DMS53 treated with DMSO at 0.1 percent for 48 hours (cell line): ENCODE measurements around the gene TCL1B.
A peak's percentile ranks its signal among the peaks of the same experiment; 100 is the strongest.

Experiments used
- DNase-seq: peaks from one replicate; lab custom pipeline; 2025; ENCODE audit not compliant: unreplicated experiment; lab: John Stamatoyannopoulos, UW

The TCL1B gene

DNA sequence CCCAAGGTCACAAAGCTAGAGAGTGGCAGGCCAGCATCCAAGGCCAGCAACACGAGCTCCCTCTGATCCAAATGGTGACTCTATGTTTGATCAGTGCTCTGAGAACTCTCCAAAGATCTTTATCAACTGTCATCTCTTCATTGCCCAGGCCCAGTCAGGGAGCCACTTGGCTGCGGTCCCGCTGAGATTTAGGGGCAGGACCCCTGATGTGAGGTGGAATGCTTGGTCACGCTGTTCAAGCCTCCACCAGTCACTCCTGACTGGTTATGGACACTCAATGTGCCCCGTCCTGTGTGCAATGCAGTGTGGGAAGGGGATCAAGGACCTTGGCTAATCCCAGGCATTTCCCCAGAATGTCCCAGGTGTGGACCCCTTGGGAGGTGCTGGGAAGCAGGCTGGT is 19.8 kb upstream of the TCL1B start:
- DNase-seq = no peak

DNA sequence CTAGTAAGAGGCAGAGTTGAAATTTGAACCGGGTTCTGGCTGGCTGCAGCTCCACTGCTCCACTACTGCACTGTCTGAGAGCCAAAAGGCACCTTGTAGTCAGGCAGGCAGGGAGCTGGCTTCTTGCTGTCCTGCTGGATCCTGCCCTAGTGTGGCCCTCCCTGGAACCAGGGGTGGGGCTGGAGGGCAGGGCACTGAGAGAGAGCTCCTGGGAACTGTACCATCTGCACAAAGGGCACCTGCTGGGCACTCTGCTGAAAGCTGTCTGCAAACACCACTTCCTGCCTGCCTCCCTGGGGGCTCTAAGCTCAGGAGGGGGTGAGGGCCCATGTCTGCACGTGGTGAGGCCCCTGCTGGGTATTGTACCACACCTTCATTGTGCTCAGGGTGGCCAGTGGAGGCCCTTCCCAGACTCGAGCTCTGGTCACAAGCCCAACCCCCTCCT is 19.0 kb upstream of the TCL1B start:
- DNase-seq = peak; percentile 83

DNA sequence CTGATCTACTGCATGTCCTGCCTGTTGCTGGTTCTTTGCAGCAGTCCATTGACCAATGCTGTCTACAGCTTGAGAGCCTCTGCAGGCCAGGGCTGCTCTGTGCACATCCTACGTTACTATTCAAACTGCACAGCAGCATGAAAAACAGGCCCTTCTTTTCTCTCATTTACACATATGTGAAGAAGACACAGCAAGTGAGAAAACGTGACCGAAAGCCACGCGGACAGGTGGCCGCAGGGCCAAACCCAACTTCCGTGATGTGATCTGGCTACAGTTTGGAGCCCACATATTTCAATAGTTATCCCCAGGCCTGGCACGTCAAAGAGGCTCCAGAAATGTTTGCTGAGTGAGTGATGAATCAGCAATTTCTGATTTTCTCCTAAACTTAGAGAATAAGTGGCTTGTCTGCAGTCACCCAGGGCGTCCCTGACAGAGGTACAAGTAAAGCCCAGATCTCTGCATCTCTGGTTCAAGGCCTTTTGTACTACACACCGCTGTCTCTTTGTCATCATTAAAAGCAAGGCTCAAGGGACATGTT is 17.9 kb upstream of the TCL1B start:
- no peak for DNase-seq

DNA sequence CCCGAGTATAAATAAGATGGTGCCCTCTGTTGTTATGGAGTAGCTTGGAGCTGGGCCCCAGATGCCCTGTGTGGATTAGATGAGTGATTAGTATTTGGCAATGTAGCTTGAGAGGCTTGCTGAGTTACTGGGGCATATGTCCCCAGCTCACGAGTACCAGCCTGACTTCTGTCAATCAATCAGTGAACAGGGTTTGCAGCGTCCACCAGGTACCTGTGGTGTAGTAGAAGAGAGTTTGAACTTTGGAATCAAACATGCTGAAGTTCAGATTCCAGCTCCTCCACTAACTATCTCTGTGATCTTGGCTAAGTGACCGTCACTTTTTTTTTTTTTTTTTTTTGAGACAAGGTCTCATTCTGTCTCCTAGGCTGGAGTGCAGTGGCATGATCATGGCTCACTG is 11.6 kb upstream of the TCL1B start:
- DNase-seq = no peak

DNA sequence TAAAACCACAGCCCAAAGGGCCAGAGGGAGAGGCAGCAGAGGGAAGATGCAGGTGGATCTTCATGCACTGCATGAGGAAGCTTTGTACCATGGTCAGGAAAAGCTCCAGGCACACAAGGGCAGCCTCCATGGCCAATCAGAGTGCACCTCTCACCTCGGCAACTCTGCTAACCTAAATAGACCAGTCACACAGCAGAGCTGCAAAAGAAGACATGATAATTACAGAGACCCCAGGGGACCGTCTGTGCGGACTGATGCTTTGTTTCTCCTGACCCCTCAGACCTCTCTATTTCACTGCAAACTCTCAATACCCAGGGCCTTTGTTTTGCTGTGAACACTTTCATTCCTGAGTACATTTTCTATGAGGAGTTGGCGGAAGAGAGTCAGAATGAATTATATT is 10.7 kb upstream of the TCL1B start:
- DNase-seq = no peak

DNA sequence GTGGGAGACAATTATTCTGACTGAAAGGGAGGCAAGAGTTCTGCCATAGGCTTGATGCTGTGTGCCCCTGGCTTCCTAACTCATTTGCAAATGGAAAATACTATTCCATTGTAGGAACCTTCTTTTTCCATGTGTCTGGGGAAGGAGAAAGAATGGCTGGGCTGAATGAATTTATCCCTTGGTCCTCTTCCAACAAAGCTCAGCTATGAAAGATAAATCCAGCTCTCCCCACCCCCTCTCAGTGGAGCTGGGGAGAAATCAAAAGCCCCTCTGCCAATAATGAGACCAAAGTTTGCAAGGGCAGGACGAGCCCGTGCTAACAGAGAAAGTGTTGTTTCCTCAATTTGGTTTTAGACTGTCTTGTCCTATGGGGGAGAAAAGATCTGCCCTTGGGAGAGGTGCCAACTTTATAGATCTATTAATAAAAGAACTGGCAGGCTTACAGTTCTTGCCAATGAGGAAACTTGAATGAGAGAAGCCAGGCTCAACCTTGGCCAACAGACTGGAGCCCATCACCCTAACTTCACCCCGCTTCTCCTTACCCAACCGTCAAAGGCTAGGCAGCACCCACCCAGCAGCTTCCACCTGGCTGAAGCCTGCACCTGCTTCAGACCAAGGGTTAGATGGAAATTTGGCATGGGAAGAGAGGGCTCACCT is 8.9 kb upstream of the TCL1B start:
- DNase-seq = no peak

DNA sequence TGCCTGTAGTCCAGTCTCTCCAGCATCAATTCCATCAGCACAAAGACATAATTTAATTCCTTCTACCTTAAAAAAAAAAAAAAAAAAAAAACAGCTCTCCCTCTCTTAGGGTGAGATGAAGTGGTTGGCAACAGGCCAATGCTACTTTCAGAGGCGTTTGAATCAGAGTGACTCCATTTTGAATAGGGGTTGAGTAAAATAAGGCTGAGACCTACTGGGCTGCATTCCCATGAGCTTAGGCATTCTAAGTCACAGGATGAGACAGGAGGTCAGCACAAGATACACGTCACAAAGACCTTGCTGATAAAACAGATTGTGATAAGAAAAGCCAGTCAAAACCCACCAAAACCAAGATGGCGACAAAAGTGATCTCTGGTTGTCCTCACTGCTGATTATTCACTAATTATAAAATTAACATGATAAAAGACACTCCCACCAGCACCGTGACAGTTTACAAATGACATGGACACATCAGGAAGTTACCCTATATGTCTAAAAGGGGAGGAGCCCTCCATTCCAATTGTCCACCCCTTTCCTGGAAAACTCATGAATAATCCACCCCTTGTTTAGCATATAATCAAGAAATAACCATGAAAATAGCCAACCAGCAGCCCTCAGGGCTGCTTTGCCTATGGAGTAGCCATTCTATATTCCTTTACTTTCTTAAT is 6.9 kb upstream of the TCL1B start:
- no peak for DNase-seq

DNA sequence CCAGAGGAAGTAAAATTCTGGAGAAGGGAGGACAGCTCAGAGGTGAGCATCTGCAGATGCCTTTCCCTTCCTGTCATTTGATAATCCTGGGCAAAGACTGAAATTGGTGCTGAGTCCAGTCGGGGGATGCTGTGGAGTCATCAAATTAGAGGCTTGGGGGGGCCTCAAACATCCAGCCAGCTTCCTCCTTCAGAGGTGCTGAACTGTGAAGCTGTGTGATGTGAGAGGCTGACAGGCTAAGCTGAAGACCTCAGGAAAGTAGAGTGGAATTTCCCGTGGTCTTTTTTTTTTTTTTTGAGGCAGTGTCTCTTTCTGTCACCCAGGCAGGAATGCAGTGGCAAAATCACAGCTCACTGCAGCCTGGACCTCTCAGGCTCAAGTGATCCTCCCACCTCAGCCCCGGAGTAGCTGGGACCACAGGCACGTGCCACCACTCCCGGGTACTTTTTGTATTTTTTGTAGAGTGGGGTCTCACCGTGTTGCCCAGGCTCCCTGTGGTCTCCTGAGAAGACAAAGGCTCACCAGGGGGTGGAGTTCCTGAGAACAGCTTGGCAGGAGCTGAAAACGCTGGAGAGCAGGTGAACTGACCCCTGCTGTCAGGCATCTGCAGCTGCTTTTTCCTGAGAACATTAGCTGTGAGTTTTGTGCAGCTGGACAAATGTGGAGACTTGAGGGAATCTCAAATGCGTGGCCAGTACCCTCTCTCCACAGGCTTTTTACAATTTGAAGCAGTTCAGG is 6.1 kb upstream of the TCL1B start:
- DNase-seq = peak; percentile 56

DNA sequence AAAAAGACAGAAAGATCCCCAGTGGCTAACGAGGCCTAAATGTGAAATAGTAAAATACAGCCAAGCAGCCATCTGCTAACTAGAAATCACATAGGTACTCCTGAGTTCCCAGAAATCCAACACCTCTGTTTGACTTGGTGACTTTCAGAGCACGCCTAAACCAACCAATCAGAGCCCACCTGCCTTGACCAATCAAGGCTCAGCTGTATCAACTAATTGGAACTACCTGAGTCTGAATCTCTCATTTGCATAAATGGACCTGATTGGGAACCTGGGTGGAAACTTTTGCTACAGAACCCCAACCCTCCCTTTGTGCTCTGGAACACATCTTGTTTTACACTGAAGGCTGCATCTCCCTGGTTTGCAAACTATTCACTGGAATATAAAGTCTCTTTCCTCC is 5.1 kb upstream of the TCL1B start:
- DNase-seq = no peak

DNA sequence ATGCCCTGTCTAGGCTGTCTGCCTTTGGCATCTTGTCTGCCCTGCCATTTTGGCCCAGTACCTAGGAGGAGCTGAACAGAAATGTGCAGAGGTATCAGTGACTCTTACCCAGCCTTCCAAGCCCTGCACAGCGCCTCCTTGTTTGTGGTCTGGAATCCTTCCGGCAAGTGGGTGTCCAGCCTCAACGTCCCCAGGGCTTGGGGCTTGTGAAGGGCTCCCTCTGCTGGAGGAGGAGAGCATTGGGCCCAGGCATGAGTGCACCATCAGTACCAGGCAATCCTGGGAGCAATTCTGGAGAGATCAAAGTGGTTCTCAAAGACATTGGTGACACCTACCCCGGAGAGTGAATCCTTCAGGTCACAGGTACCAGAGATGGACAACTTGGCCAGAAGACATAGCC is 2.4 kb upstream of the TCL1B start:
- no peak for DNase-seq

DNA sequence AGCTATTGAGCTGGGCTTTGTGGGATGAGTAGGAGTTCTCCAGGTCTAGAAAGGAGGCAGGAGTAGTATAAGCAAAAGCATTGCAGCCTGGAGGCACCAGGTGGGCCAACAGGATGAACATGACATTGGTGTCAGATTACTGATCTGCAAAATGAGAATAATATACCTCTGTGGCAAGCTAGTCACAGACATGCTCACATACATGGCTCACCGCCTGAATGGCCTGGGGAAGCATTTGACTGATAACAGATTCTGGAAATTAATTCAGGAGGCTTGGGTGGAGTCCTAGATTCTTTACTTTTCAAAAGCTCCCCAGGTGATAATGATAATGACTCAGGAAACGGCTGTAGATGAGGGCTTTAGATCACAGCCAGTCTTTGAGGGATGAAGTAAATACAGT is 709 bp downstream of the TCL1B start:
- no peak for DNase-seq

DNA sequence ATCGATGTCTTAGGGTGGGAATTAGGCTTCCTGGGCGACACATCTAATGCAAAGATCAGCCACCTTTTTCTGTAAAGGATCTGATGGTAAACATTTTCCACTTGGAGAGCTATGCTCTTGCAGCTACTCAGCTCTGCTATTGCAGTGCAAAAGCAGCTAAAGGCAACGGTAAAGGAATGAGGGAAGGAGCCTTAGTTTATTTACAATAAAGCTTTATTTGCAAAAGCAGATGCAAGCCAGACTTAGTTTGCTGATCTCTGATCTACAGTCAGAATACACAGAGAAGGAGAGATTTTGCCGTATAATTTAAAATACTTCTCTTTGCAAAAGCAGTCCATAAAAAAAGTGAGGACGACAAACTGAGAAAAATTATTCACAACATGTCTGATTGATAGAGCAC is 3.2 kb downstream of the TCL1B start:
- no peak for DNase-seq

DNA sequence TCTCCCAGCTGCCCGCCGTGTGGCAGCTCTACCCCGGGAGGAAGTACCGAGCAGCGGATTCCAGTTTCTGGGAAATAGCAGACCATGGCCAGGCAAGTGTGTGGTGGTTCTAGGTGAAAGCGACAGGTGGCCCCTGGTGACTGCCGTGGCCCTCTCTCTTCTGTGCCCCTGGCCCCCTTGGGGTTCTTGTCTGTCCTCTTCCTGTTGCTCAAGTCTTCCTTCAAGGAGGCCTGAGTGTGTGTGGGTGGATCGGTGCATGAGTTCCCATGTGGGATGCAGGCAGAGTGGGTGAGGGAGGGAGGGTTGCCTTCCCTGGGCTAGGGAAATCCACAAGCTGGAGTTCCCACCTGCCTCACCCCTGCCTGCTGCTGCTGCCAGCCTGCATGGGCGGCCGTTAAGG is 4.6 kb downstream of the TCL1B start:
- DNase-seq = no peak

DNA sequence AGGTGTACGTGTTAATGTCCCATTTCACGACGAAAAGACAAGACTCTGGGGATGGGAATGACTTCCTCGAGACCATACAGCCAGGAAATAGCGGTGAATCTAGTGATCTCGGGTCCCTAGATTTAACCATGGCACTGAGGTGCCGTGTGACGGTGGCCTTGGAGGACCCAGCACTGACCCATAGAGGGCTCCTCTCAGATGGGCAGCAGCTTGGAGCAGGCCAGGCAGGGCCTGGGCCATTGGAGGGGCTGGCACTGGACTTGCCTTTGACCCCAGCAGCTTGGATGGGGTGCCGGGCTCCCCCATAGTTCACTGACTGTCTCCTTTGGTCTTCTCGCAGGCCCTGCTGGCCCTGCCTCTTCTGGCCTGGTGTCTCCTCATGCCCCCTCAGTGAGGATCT is 5.4 kb downstream of the TCL1B start:
- no peak for DNase-seq

DNA sequence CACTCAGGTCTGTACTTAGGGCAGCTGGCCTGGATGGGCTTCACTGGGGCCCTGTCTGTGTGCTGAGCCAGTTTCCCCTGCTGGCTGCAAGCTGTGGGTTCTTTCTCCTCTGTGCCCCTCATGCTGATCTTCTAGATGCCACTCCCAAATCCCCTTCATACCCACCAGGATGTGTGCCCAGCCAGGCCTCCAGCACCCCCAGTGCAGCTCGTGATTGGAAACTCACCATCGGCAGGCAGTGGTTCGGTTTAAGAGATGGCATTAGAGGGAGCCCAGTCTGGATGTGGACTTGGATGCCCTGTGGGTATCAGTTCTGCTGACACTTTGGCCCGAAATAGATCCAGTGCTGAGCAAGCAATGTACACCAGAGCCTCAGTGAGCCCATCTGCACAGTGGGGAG is 5.9 kb downstream of the TCL1B start:
- no peak for DNase-seq

DNA sequence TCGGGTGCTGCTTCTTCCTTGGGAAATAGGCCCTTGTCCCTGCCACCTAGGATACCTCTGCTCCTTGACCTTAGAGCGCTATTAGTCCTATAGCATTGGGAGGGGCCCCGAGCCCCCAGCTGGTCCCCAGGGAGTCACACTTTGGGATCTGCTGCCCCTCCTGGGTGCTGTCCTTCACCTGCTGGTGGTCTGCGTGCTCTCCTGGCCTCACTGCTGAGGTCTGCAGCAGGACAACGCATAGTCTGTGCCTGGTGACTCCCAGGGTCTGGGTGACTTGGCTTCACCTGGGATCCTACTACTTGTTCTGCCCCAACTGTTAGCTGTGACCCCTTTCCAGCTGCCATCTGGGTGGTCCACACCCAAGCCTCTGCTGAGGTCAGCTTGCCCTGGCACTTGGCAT is 8.8 kb downstream of the TCL1B start:
- DNase-seq = no peak

DNA sequence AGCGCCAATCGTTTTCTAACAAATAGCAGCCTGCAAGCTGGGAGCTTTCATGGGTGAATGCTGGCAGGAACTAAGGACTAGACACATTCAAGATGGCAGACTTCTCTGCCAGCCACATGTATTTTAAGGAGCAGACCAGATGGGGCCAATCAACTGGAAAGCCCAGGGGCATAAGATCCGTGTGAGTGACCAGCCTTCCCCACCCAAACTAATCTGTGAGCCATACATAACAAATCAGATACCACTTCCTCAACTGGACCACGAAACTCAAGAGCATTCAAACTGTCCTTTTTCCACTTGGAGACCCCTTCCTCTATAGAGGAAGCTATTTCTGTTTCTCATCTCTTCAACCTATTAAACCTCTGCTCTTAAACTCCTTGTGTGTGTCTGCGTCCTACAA is 9.7 kb downstream of the TCL1B start:
- DNase-seq = no peak

DNA sequence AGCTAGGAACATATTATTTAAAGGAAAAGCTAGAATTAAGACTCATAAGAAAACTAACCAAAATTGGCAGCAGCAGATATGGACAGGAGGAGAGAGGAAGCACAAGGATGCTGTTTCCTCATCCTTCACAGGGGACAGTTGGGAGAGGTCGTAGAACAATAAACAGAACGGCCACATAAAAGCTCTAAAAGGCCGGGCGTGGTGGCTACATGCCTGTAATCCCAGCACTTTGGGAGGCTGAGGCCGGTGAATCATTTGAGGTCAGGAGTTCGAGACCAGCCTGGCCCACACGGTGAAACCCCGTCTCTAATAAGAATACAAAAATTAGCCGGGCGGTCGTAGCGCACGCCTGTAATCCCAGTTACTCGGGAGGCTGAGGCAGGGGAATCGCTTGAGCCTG is 10.5 kb downstream of the TCL1B start:
- DNase-seq = no peak

DNA sequence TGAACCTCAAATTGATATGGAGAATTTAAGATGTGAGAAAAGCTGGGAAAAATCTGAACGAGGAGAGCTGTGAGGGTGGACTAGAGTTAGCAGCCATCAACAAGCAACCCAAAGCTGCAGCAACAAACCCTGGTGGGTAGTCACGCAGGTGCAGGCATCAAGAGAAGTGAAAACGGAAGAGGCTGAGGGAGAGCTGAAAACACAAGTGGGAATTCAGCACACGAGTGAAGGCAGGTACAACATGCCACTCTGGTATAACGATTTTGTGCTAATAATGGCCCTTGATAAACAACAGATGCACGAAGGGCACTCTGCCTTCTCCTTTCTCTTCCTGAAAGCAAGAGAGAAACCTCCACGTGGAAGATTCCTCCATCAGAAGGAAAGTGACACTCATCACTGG is 11.5 kb downstream of the TCL1B start:
- no peak for DNase-seq

DNA sequence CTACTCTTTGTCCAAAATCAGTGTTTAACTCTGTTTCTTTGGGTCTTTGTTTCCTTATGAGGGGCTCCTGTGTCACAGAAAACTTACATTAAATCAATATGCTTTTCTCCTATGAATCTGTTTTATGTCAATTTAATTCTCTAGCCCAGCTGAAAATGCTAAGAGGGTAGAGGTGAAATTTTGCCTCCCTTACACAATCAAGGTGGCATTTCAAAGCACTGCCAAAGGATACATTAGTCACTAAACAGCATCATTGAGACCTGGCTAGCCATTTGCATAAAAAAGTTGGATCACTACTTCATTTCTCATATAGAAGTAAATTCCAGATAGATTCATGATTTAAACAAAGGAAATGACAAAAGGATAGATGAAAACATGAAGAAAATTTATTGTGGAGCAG is 12.1 kb downstream of the TCL1B start:
- DNase-seq = no peak

DNA sequence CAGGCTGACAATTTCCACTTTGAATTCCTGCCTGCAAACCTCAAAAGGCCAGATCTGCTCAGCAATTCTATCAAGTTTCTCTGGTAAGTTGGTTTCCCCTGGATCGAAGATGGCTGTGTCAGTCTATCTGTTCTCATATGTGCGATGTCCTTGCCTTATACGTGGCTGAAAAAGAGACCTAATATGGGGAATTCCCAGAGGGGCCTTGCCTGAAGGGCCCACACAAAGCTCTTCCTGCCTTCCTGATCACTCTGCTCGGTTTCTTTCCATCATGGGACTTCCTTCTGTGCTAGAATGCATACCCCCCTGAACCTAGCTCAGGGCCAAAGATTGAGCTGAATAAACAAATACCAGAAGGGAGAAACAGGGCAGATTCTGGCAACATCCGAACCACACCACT is 13.2 kb downstream of the TCL1B start:
- DNase-seq = no peak
